Karpas-422 (cell line): ENCODE measurements around the gene CSF1. TPM values are rescaled to one million over a fixed set of nuclear protein-coding genes. Genes with fewer than 3 reads are reported as not detected.

Source experiments
- DNase-seq: peaks from one replicate; pipeline ENCODE4 v3.0.0-alpha.2; 2015
- H2AFZ ChIP-seq: fragments of 200-600 bp; sonication (generic); 2 replicates; pipeline ENCODE4 v1.6.1; 2014; ENCODE audit warnings: antibody characterized with exemption, low read length, mixed read lengths
- H3K27ac ChIP-seq: fragments of 200-600 bp; sonication (generic); 2 replicates; pipeline ENCODE4 v1.5.1; 2014; ENCODE audit warnings: mild to moderate bottlenecking, low read length, moderate library complexity
- H3K27me3 ChIP-seq: fragments of 200-600 bp; sonication (generic); 2 replicates; pipeline ENCODE4 v1.6.1; 2014; ENCODE audit warnings: low read length, mixed read lengths
- H3K36me3 ChIP-seq: fragments of 200-600 bp; sonication (generic); 2 replicates; pipeline ENCODE4 v1.6.1; 2014; ENCODE audit warnings: low read length, mixed read lengths; ENCODE audit not compliant: insufficient read depth
- H3K4me1 ChIP-seq: fragments of 200-600 bp; sonication (generic); 2 replicates; pipeline ENCODE4 v1.6.1; 2014; ENCODE audit warnings: mild to moderate bottlenecking, low read length, mixed read lengths
- H3K4me2 ChIP-seq: fragments of 200-600 bp; sonication (generic); 2 replicates; pipeline ENCODE4 v1.6.1; 2014; ENCODE audit warnings: low read length, low read depth, mild to moderate bottlenecking; ENCODE audit not compliant: poor library complexity, severe bottlenecking
- H3K4me3 ChIP-seq: fragments of 200-600 bp; sonication (generic); 2 replicates; pipeline ENCODE4 v1.5.1; 2014; ENCODE audit warnings: mild to moderate bottlenecking, antibody characterized with exemption, low read length, mixed read lengths
- H3K79me2 ChIP-seq: fragments of 200-600 bp; sonication (generic); 2 replicates; pipeline ENCODE4 v1.6.1; 2014; ENCODE audit warnings: mild to moderate bottlenecking, low read length, mixed read lengths
- H3K9ac ChIP-seq: fragments of 200-600 bp; sonication (generic); 2 replicates; pipeline ENCODE4 v1.6.0; 2014; ENCODE audit warnings: low read length
- H3K9me2 ChIP-seq: fragments of 200-600 bp; sonication (generic), shearing (Covaris generic); replicated peaks from 2 replicates; pipeline ENCODE4 v1.6.0; 2014; ENCODE audit warnings: mild to moderate bottlenecking, low read length, moderate library complexity; ENCODE audit not compliant: insufficient read depth
- H3K9me3 ChIP-seq: fragments of 300-700, 200-600 bp; sonication (generic); 2 replicates; pipeline ENCODE4 v1.6.1; 2014; ENCODE audit warnings: low read length, mixed read lengths
- H4K20me1 ChIP-seq: fragments of 200-600 bp; sonication (generic); 2 replicates; pipeline ENCODE4 v1.6.1; 2014; ENCODE audit warnings: mild to moderate bottlenecking, antibody characterized with exemption, low read length, low read depth; ENCODE audit not compliant: insufficient read depth
- total RNA-seq: library from RNA; depleted of rRNA; stranded (reverse); fragments of >200 nt; shearing (Covaris generic); gene quantifications from 2 replicates; pipeline ENCODE4 v1.2.3, GENCODE V29; 2014; ENCODE audit warnings: low replicate concordance

Gene CSF1
- total RNA-seq, 1 experiment from 2014 or later: 0.07 TPM

- Histone ChIP-seq H3K4me2 (no peak overlapping the region), H3K9me3 (no peaks in the 10 kb centered on the region), H3K27ac (no peak overlapping the region), H2AFZ (no peak overlapping the region), H3K9ac (no peak overlapping the region), H3K27me3 (no peaks in the 10 kb centered on the region), H4K20me1 (0 out of 2 replicates have a peak, but pooled peaks cover 3% of the 10 kb centered on the region), H3K4me1 (peaks cover 6% of the 10 kb centered on the region; the same call in 1 of the 2 replicates), H3K79me2 (no peaks in the 10 kb centered on the region), H3K36me3 (no peaks in the 10 kb centered on the region), H3K4me3 (no peak overlapping the region), H3K9me2 (no peaks in the 10 kb centered on the region)
- DNase-seq: no peak
These were observed 1.8 kb upstream of the CSF1 start for GRCh38 chr1:109908836-109909235.

- Histone ChIP-seq H3K27ac (no peak overlapping the region), H3K9ac (no peak overlapping the region), H4K20me1 (0 out of 2 replicates have a peak, but pooled peaks cover 3% of the 10 kb centered on the region), H3K27me3 (no peaks in the 10 kb centered on the region), H3K4me2 (no peak overlapping the region), H3K9me2 (no peaks in the 10 kb centered on the region), H3K4me1 (peaks cover 6% of the 10 kb centered on the region; the same call in 1 of the 2 replicates), H2AFZ (no peak overlapping the region), H3K36me3 (no peaks in the 10 kb centered on the region), H3K79me2 (no peaks in the 10 kb centered on the region), H3K9me3 (no peaks in the 10 kb centered on the region), H3K4me3 (no peak overlapping the region)
- no peak for DNase-seq
These were observed 1.1 kb upstream of the CSF1 start for GRCh38 chr1:109909561-109909960.

- H3K27ac ChIP-seq: no peak overlapping the region
- no peaks in the 10 kb centered on the region for H3K9me2 ChIP-seq
- H3K79me2 ChIP-seq: no peaks in the 10 kb centered on the region
- H3K4me3 ChIP-seq: no peak overlapping the region
- H3K9ac ChIP-seq: no peak overlapping the region
- no peaks in the 10 kb centered on the region for H3K9me3 ChIP-seq
- H3K36me3 ChIP-seq: no peaks in the 10 kb centered on the region
- DNase-seq: no peak
- H2AFZ ChIP-seq: no peak overlapping the region
- H3K4me1 ChIP-seq: peaks cover 3% of the 10 kb centered on the region; the same call in 1 of the 2 replicates
- H3K4me2 ChIP-seq: no peak overlapping the region
- H4K20me1 ChIP-seq: 0 out of 2 replicates have a peak, but pooled peaks cover 3% of the 10 kb centered on the region
- H3K27me3 ChIP-seq: no peaks in the 10 kb centered on the region
These were observed 532 bp downstream of the CSF1 start for GRCh38 chr1:109910963-109911798.

DNA sequence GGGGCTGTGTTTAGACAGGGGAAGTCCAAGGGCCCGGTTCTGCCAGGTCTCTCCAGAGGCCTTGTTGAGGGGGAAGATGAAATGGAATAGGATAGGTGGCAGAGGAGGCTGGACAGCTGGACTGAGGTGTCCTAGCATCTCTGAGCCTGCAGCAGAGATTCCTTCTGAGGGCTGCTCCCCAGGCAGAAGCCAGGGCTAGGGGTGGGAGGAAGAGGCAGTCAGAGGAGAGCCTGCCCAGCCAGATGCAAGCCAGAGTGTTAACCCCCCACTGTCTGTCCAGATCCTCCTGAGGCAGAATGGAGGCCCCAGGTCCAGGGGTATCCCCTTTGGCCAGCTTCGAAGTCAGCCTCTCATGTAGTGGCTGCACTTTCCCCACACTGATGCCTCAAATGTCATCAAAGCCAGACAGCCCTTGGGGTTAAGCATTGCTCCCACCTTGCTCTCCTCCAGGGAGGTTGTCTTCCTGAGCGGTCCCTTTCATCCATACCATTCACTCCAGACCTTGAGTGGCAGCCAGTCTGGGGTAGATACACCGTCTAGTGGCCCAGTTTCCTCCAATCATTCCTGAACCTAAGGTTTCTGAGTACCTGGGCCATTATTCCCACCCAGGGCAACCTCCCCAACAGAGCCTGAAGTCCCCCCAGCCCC lies 1.7 kb downstream of the CSF1 start:
- Histone ChIP-seq H3K36me3 (no peaks in the 10 kb centered on the region), H2AFZ (no peak overlapping the region), H3K4me2 (no peak overlapping the region), H3K9me3 (no peaks in the 10 kb centered on the region), H3K4me1 (no peaks in the 10 kb centered on the region), H3K9me2 (no peaks in the 10 kb centered on the region), H4K20me1 (0 out of 2 replicates have a peak, but pooled peaks cover 3% of the 10 kb centered on the region), H3K9ac (no peak overlapping the region), H3K79me2 (no peaks in the 10 kb centered on the region), H3K27ac (no peak overlapping the region), H3K27me3 (no peaks in the 10 kb centered on the region), H3K4me3 (no peak overlapping the region)
- DNase-seq: no peak

- Histone ChIP-seq H3K9ac (no peak overlapping the region), H3K27me3 (no peaks in the 10 kb centered on the region), H3K4me1 (no peaks in the 10 kb centered on the region), H3K9me2 (no peaks in the 10 kb centered on the region), H3K36me3 (no peaks in the 10 kb centered on the region), H2AFZ (no peak overlapping the region), H3K9me3 (no peaks in the 10 kb centered on the region), H3K4me2 (no peak overlapping the region), H4K20me1 (0 out of 2 replicates have a peak, but pooled peaks cover 3% of the 10 kb centered on the region), H3K79me2 (no peaks in the 10 kb centered on the region), H3K4me3 (no peak overlapping the region), H3K27ac (no peak overlapping the region)
- DNase-seq: no peak
These were observed 2.2 kb downstream of the CSF1 start for GRCh38 chr1:109912873-109913272.

DNA sequence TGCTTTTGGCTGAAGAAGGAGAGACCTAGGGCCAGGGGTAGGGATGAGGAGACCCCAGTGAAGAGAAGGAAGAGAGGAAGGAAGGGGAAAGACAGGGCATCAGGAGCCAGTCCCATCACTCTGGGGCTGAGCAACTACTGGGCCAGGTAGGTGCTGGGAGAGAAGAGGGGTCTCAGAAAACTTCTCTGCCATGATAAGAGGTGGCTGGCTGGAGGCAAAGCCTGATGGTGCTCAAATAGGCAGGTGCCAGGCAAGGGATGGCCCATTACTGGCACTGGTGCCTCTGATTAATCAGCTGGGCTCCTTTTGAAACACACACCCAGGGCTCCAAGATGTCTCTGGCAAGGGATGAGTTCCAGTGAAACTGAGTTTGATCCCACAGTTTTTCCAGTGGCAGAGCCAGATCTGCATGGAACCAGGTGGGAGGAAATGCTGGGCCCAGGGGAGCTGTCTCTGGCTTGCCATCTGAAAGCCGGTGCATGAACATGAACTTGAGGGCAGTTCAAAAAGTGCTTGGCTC lies 2.8 kb downstream of the CSF1 start:
- no peaks in the 10 kb centered on the region for H3K36me3 ChIP-seq
- no peaks in the 10 kb centered on the region for H3K9me3 ChIP-seq
- H4K20me1 ChIP-seq: 0 out of 2 replicates have a peak, but pooled peaks cover 3% of the 10 kb centered on the region
- DNase-seq: no peak
- no peak overlapping the region for H2AFZ ChIP-seq
- no peaks in the 10 kb centered on the region for H3K27me3 ChIP-seq
- no peak overlapping the region for H3K4me3 ChIP-seq
- no peak overlapping the region for H3K27ac ChIP-seq
- H3K4me2 ChIP-seq: no peak overlapping the region
- no peaks in the 10 kb centered on the region for H3K4me1 ChIP-seq
- no peaks in the 10 kb centered on the region for H3K9me2 ChIP-seq
- H3K9ac ChIP-seq: no peak overlapping the region
- no peaks in the 10 kb centered on the region for H3K79me2 ChIP-seq

- DNase-seq: no peak
- no peak overlapping the region for H3K9ac ChIP-seq
- H3K27ac ChIP-seq: no peak overlapping the region
- no peaks in the 10 kb centered on the region for H3K36me3 ChIP-seq
- H3K9me3 ChIP-seq: no peaks in the 10 kb centered on the region
- H3K9me2 ChIP-seq: no peaks in the 10 kb centered on the region
- H3K27me3 ChIP-seq: no peaks in the 10 kb centered on the region
- no peak overlapping the region for H3K4me2 ChIP-seq
- H3K79me2 ChIP-seq: no peaks in the 10 kb centered on the region
- H2AFZ ChIP-seq: no peak overlapping the region
- H3K4me3 ChIP-seq: no peak overlapping the region
- H4K20me1 ChIP-seq: no peaks in the 10 kb centered on the region
- H3K4me1 ChIP-seq: no peaks in the 10 kb centered on the region
These were observed 4.1 kb downstream of the CSF1 start for GRCh38 chr1:109914587-109915240.
